ENCODE data around the gene KRTAP4-6. TPM values are rescaled to one million over a fixed set of nuclear protein-coding genes. Genes with fewer than 3 reads are reported as not detected.
"Not testable (repeated sequence)": the region's sequence is repeated elsewhere in the genome, so short reads cannot be mapped to it uniquely, and the experiment has no call there.

Gene KRTAP4-6
- total and polyA plus RNA-seq, 8 donors, result not detected

DNA sequence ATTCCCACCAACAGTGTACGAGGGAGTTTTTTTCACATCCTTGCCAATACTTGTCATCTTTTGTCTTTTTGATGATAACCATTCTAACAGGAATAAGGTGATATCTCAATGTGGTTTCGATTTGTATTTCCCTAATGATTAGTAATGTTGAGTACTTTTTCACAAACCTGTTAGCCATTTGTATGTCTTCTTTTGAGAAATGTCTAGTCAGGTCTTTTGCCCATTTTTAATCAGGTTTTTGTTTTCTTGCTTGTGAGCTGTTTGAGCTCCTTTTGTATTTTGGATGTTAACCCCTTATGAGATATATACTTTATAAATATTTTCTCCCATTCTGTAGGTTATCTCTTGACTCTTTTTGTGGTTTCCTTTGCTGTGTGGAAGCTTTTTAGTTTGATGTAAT, 11.2 kb upstream of the KRTAP4-6 start:
- H3K27me3 ChIP-seq, result peaks cover 0 to 11% of the 10 kb centered on the region in 2 donors
- no peak overlapping the region for H3K27ac ChIP-seq
- H3K9me3 ChIP-seq, result no peaks in the 10 kb centered on the region
- H3K36me3 ChIP-seq, result no peaks in the 10 kb centered on the region
- no peak for TF ChIP-seq CTCF (IDR thresholded peaks at IDR 0.05)
- H3K4me3 ChIP-seq, result no peak overlapping the region
- H3K4me1 ChIP-seq, result no peaks in the 10 kb centered on the region
- DNase-seq (no peak), ATAC-seq (no peak)
- intact Hi-C loops (cut with DNase I), result no loop called here

GRCh38 chr17:41150026-41150425, 9.7 kb upstream of the KRTAP4-6 start:
- H3K36me3 ChIP-seq, result no peaks in the 10 kb centered on the region
- no peaks in the 10 kb centered on the region for H3K9me3 ChIP-seq
- TF ChIP-seq CTCF (IDR thresholded peaks at IDR 0.05), result no peak
- peaks cover 0 to 10% of the 10 kb centered on the region in 2 donors for H3K27me3 ChIP-seq
- H3K4me3 ChIP-seq, result no peak overlapping the region
- ATAC-seq (no peak), DNase-seq (no peak)
- intact Hi-C loops (cut with DNase I), result no loop called here
- H3K4me1 ChIP-seq, result no peaks in the 10 kb centered on the region
- no peak overlapping the region for H3K27ac ChIP-seq

- Histone ChIP-seq H3K36me3 (no peaks in the 10 kb centered on the region), H3K27ac (no peak within 1 kb of the TSS), H3K9me3 (no peaks in the 10 kb centered on the region), H3K4me1 (no peaks in the 10 kb centered on the region), H3K4me3 (no peak within 1 kb of the TSS), H3K27me3 (peaks cover 0 to 6% of the 10 kb centered on the region in 2 donors)
- ATAC-seq, result no peak
- no peak for TF ChIP-seq CTCF (IDR thresholded peaks at IDR 0.05)
- no peak for DNase-seq
- intact Hi-C loops (cut with DNase I), result no loop called here
Measured at GRCh38 chr17:41149652-41149985, 9.3 kb upstream of the KRTAP4-6 start, which contains the start of gene KRTAP4-5. KRTAP4-5 (minus strand) TSS chr17:41149825; CDS start chr17:41149767, 58 bp downstream.

- H3K4me3 ChIP-seq; H3K4me1 ChIP-seq; ATAC-seq; intact Hi-C loops (cut with DNase I); H3K27ac ChIP-seq; H3K9me3 ChIP-seq; H3K27me3 ChIP-seq; H3K36me3 ChIP-seq; DNase-seq: not testable (repeated sequence)
Measured at GRCh38 chr17:41148971-41149651, 8.8 kb upstream of the KRTAP4-6 start.

GRCh38 chr17:41147531-41148204, 7.3 kb upstream of the KRTAP4-6 start:
- H3K4me1 ChIP-seq, result no peaks in the 10 kb centered on the region
- H3K27me3 ChIP-seq, result peaks cover 0 to 5% of the 10 kb centered on the region in 2 donors
- H3K27ac ChIP-seq, result no peak overlapping the region
- ATAC-seq (no peak), DNase-seq (no peak)
- H3K9me3 ChIP-seq, result peaks cover 0 to 13% of the 10 kb centered on the region in 2 donors
- intact Hi-C loops (cut with DNase I), result no loop called here
- no peak overlapping the region for H3K4me3 ChIP-seq
- TF ChIP-seq CTCF (IDR thresholded peaks at IDR 0.05), result no peak
- H3K36me3 ChIP-seq, result no peaks in the 10 kb centered on the region

Data from left lung (tissue), 10 donors.